ENCODE data around the gene TMEM101. TPM values are rescaled to one million over a fixed set of nuclear protein-coding genes. Genes with fewer than 3 reads are reported as not detected.

TMEM101 gene
- total and polyA plus RNA-seq, 2 donors (not counting 3 experiments of a cell fraction or from before 2014, with no cell fraction given) = 30.4 to 60.2 TPM

GRCh38 chr17:44000871-44001460, 13.8 kb downstream of the TMEM101 start:
- no peak overlapping the region for H3K9ac ChIP-seq (replicated peaks; ENCODE audit: extremely low read depth, insufficient read depth, low read length)
- intact Hi-C loops (cut with micrococcal nuclease) (loop anchor here (10.0 kb wide), 1 partner anchor 114 kb away; no protein-coding TSS in a partner anchor), dilution Hi-C loops (cut with MboI; ENCODE audit: extremely low pct_ligation_motif_present, low sequenced_read_pairs) (no loop called here)
- no peaks in the 10 kb centered on the region for H3K9me3 ChIP-seq (replicated peaks; ENCODE audit: control insufficient read depth, insufficient read depth, low read length)
- FAIRE-seq = no peak
- no peak overlapping the region for H3K4me3 ChIP-seq (replicated peaks in 1 of 3; ENCODE audit: insufficient read depth in 1 of 3, low read depth in 1 of 3, low read length in 3 of 3)
- H3K79me2 ChIP-seq (ENCODE audit: control insufficient read depth, insufficient read depth, low read length) = peaks cover 9% of the 10 kb centered on the region
- BruUV-seq (replicated peaks) = no TSS peak
- no peaks in the 10 kb centered on the region for H3K36me3 ChIP-seq (ENCODE audit: control insufficient read depth in 2 of 2, extremely low read depth in 1 of 2, insufficient read depth in 2 of 2, low read length in 2 of 2)
- H3K9me1 ChIP-seq (replicated peaks; ENCODE audit: control insufficient read depth, extremely low read depth, insufficient read depth, low read length) = no peaks in the 10 kb centered on the region
- H2AFZ ChIP-seq (ENCODE audit: low read depth, low read length) = no peak overlapping the region
- peaks cover 26% of the 10 kb centered on the region for H3K4me1 ChIP-seq (ENCODE audit: control insufficient read depth, extremely low read depth, insufficient read depth, low read length)
- H3K27ac ChIP-seq (ENCODE audit: insufficient read depth, low read depth, low read length) = no peak overlapping the region
- ChIA-PET CTCF (interaction anchor here (0.8 to 2.5 kb wide), 3 partner anchors 58 to 91 kb away, joined by 3 to 14 read pairs (median 4); partner anchors contain the start of gene PPY), POLR2A (no interaction called here)
- H4K20me1 ChIP-seq (replicated peaks; ENCODE audit: control insufficient read depth, extremely low read depth, insufficient read depth, low read length) = no peaks in the 10 kb centered on the region
- H3K27me3 ChIP-seq (ENCODE audit: control insufficient read depth in 2 of 2, insufficient read depth in 2 of 2, low read length in 2 of 2) = no peaks in the 10 kb centered on the region
- TF ChIP-seq POLR2AphosphoS5 (IDR thresholded peaks at IDR 0.05; ENCODE audit: insufficient read depth, low read depth, low read length) (no peak), POLR2A (IDR thresholded peaks at IDR 0.05; ENCODE audit: low read depth, low read length) (no peak), MYC (IDR thresholded peaks at IDR 0.05; ENCODE audit: low read depth, low read length) (no peak), CTCF (IDR thresholded peaks at IDR 0.05; ENCODE audit: extremely low read depth in 1 of 2, insufficient read depth in 1 of 2, low read depth in 1 of 2, low read length in 2 of 2) (no peak), MAX (IDR thresholded peaks at IDR 0.05; ENCODE audit: insufficient read depth, insufficient read length) (no peak), GATA2 (IDR thresholded peaks at IDR 0.05; ENCODE audit: insufficient read depth, insufficient read length, low read depth, low read length) (no peak), JUN (IDR thresholded peaks at IDR 0.05; ENCODE audit: borderline replicate concordance, insufficient read depth, insufficient read length, low read depth) (no peak), FOS (IDR thresholded peaks at IDR 0.05; ENCODE audit: borderline replicate concordance, insufficient read depth, low read length) (no peak), EZH2 (IDR thresholded peaks at IDR 0.05; ENCODE audit: borderline replicate concordance, low read depth, low read length, severe bottlenecking) (no peak)
- H3K4me2 ChIP-seq (ENCODE audit: insufficient read depth, low read length) = no peak overlapping the region
- DNase-seq (ENCODE audit: low read depth, low spot score) = no peak

Data from endothelial cell of umbilical vein (primary cell).